Measurements from ENCODE around the gene HEATR5A.
"Not testable (repeated sequence)": the region's sequence is repeated elsewhere in the genome, so short reads cannot be mapped to it uniquely, and the experiment has no call there.

Gene HEATR5A

GRCh38 chr14:31382221-31382620, 38.1 kb downstream of the HEATR5A start:
- Histone ChIP-seq H3K4ac (ENCODE audit: low read depth, low read length) (no peak overlapping the region), H3K18ac (ENCODE audit: low read length) (no peak overlapping the region), H2BK15ac (replicated peaks; ENCODE audit: low read depth) (no peak overlapping the region), H3K36me3 (ENCODE audit: control insufficient read depth, insufficient read depth, low read length) (peaks cover 2% of the 10 kb centered on the region), H3K23ac (ENCODE audit: low read length) (no peak overlapping the region), H3K79me1 (ENCODE audit: low read length) (no peaks in the 10 kb centered on the region), H2BK120ac (ENCODE audit: low read depth, low read length) (no peak overlapping the region), H3K9ac (ENCODE audit: low read length) (no peak overlapping the region), H3K79me2 (ENCODE audit: control insufficient read depth, insufficient read depth, low read length) (no peaks in the 10 kb centered on the region), H2BK5ac (ENCODE audit: low read length) (no peak overlapping the region), H3K27me3 (ENCODE audit: insufficient read depth, low read length, poor library complexity) (no peaks in the 10 kb centered on the region), H2AK5ac (ENCODE audit: low read length) (no peak overlapping the region), H3K4me3 (ENCODE audit: low read length) (no peak overlapping the region), H3K4me1 (ENCODE audit: control insufficient read depth, low read depth, low read length) (no peaks in the 10 kb centered on the region), H3K4me2 (ENCODE audit: low read length) (no peak overlapping the region), H3K56ac (ENCODE audit: low read length) (no peak overlapping the region), H4K8ac (ENCODE audit: low read depth, low read length) (no peak overlapping the region), H4K5ac (ENCODE audit: low read length) (no peak overlapping the region), H3K27ac (ENCODE audit: low read depth, low read length) (no peak overlapping the region)
- WGBS (ENCODE audit: extremely low coverage, insufficient coverage, low lambda C conversion rate), result 100% methylated on average over 1 of the region's 1 CpG
- no peak for DNase-seq

GRCh38 chr14:31380106-31380505, 40.2 kb downstream of the HEATR5A start:
- H3K27ac ChIP-seq (ENCODE audit: low read depth, low read length), result no peak overlapping the region
- H2AK5ac ChIP-seq (ENCODE audit: low read length), result no peak overlapping the region
- no peaks in the 10 kb centered on the region for H3K79me1 ChIP-seq (ENCODE audit: low read length)
- H3K27me3 ChIP-seq (ENCODE audit: insufficient read depth, low read length, poor library complexity), result no peaks in the 10 kb centered on the region
- H3K23ac ChIP-seq (ENCODE audit: low read length), result no peak overlapping the region
- no peak overlapping the region for H4K8ac ChIP-seq (ENCODE audit: low read depth, low read length)
- peaks cover 2% of the 10 kb centered on the region for H3K36me3 ChIP-seq (ENCODE audit: control insufficient read depth, insufficient read depth, low read length)
- no peak overlapping the region for H3K9ac ChIP-seq (ENCODE audit: low read length)
- H3K4me3 ChIP-seq (ENCODE audit: low read length), result no peak overlapping the region
- H3K18ac ChIP-seq (ENCODE audit: low read length), result no peak overlapping the region
- WGBS (ENCODE audit: extremely low coverage, insufficient coverage, low lambda C conversion rate), result no CpG with 5 or more reads among the region's 3 CpGs
- H2BK120ac ChIP-seq (ENCODE audit: low read depth, low read length), result no peak overlapping the region
- H3K4me1 ChIP-seq (ENCODE audit: control insufficient read depth, low read depth, low read length), result no peaks in the 10 kb centered on the region
- no peak overlapping the region for H2BK5ac ChIP-seq (ENCODE audit: low read length)
- no peak overlapping the region for H2BK15ac ChIP-seq (replicated peaks; ENCODE audit: low read depth)
- no peaks in the 10 kb centered on the region for H3K79me2 ChIP-seq (ENCODE audit: control insufficient read depth, insufficient read depth, low read length)
- no peak overlapping the region for H3K4ac ChIP-seq (ENCODE audit: low read depth, low read length)
- H3K4me2 ChIP-seq (ENCODE audit: low read length), result no peak overlapping the region
- H4K5ac ChIP-seq (ENCODE audit: low read length), result no peak overlapping the region
- H3K56ac ChIP-seq (ENCODE audit: low read length), result no peak overlapping the region
- DNase-seq, result no peak

GRCh38 chr14:31379125-31379947, 41.0 kb downstream of the HEATR5A start:
- not testable (repeated sequence) for H3K9ac ChIP-seq (ENCODE audit: low read length); H2BK120ac ChIP-seq (ENCODE audit: low read depth, low read length); H3K36me3 ChIP-seq (ENCODE audit: control insufficient read depth, insufficient read depth, low read length); H3K4me3 ChIP-seq (ENCODE audit: low read length); DNase-seq; H2AK5ac ChIP-seq (ENCODE audit: low read length); H4K8ac ChIP-seq (ENCODE audit: low read depth, low read length); H2BK5ac ChIP-seq (ENCODE audit: low read length); H3K4ac ChIP-seq (ENCODE audit: low read depth, low read length); H3K23ac ChIP-seq (ENCODE audit: low read length); H3K27ac ChIP-seq (ENCODE audit: low read depth, low read length); H3K79me1 ChIP-seq (ENCODE audit: low read length); H3K79me2 ChIP-seq (ENCODE audit: control insufficient read depth, insufficient read depth, low read length); H2BK15ac ChIP-seq (replicated peaks; ENCODE audit: low read depth); H3K4me1 ChIP-seq (ENCODE audit: control insufficient read depth, low read depth, low read length); H3K18ac ChIP-seq (ENCODE audit: low read length); H3K27me3 ChIP-seq (ENCODE audit: insufficient read depth, low read length, poor library complexity); H3K56ac ChIP-seq (ENCODE audit: low read length); H3K4me2 ChIP-seq (ENCODE audit: low read length); H4K5ac ChIP-seq (ENCODE audit: low read length)
- WGBS (ENCODE audit: extremely low coverage, insufficient coverage, low lambda C conversion rate), result no CpG with 5 or more reads among the region's 16 CpGs

GRCh38 chr14:31377433-31377832, 42.9 kb downstream of the HEATR5A start:
- H3K79me1 ChIP-seq (ENCODE audit: low read length), result no peaks in the 10 kb centered on the region
- no peak overlapping the region for H2BK15ac ChIP-seq (replicated peaks; ENCODE audit: low read depth)
- H3K23ac ChIP-seq (ENCODE audit: low read length), result no peak overlapping the region
- no peaks in the 10 kb centered on the region for H3K79me2 ChIP-seq (ENCODE audit: control insufficient read depth, insufficient read depth, low read length)
- no peak overlapping the region for H3K18ac ChIP-seq (ENCODE audit: low read length)
- H3K4ac ChIP-seq (ENCODE audit: low read depth, low read length), result no peak overlapping the region
- H3K36me3 ChIP-seq (ENCODE audit: control insufficient read depth, insufficient read depth, low read length), result no peaks in the 10 kb centered on the region
- no peak overlapping the region for H3K9ac ChIP-seq (ENCODE audit: low read length)
- no peak overlapping the region for H3K56ac ChIP-seq (ENCODE audit: low read length)
- no peak for DNase-seq
- no peak overlapping the region for H4K5ac ChIP-seq (ENCODE audit: low read length)
- H3K27me3 ChIP-seq (ENCODE audit: insufficient read depth, low read length, poor library complexity), result no peaks in the 10 kb centered on the region
- no peak overlapping the region for H2BK120ac ChIP-seq (ENCODE audit: low read depth, low read length)
- WGBS (ENCODE audit: extremely low coverage, insufficient coverage, low lambda C conversion rate), result no CpG with 5 or more reads among the region's 5 CpGs
- H2AK5ac ChIP-seq (ENCODE audit: low read length), result no peak overlapping the region
- no peak overlapping the region for H3K4me3 ChIP-seq (ENCODE audit: low read length)
- H3K27ac ChIP-seq (ENCODE audit: low read depth, low read length), result no peak overlapping the region
- H4K8ac ChIP-seq (ENCODE audit: low read depth, low read length), result no peak overlapping the region
- no peaks in the 10 kb centered on the region for H3K4me1 ChIP-seq (ENCODE audit: control insufficient read depth, low read depth, low read length)
- H2BK5ac ChIP-seq (ENCODE audit: low read length), result no peak overlapping the region
- no peak overlapping the region for H3K4me2 ChIP-seq (ENCODE audit: low read length)

GRCh38 chr14:31371646-31372045, 48.7 kb downstream of the HEATR5A start:
- Histone ChIP-seq H3K9ac (ENCODE audit: low read length) (no peak overlapping the region), H3K79me1 (ENCODE audit: low read length) (no peaks in the 10 kb centered on the region), H3K4me2 (ENCODE audit: low read length) (no peak overlapping the region), H2BK5ac (ENCODE audit: low read length) (no peak overlapping the region), H3K4ac (ENCODE audit: low read depth, low read length) (no peak overlapping the region), H2BK15ac (replicated peaks; ENCODE audit: low read depth) (no peak overlapping the region), H3K4me3 (ENCODE audit: low read length) (no peak overlapping the region), H2AK5ac (ENCODE audit: low read length) (no peak overlapping the region), H3K56ac (ENCODE audit: low read length) (no peak overlapping the region), H4K5ac (ENCODE audit: low read length) (no peak overlapping the region), H3K18ac (ENCODE audit: low read length) (no peak overlapping the region), H2BK120ac (ENCODE audit: low read depth, low read length) (no peak overlapping the region), H3K27ac (ENCODE audit: low read depth, low read length) (no peak overlapping the region), H3K4me1 (ENCODE audit: control insufficient read depth, low read depth, low read length) (no peaks in the 10 kb centered on the region), H3K27me3 (ENCODE audit: insufficient read depth, low read length, poor library complexity) (no peaks in the 10 kb centered on the region), H4K8ac (ENCODE audit: low read depth, low read length) (no peak overlapping the region), H3K36me3 (ENCODE audit: control insufficient read depth, insufficient read depth, low read length) (no peaks in the 10 kb centered on the region), H3K23ac (ENCODE audit: low read length) (no peak overlapping the region), H3K79me2 (ENCODE audit: control insufficient read depth, insufficient read depth, low read length) (no peaks in the 10 kb centered on the region)
- DNase-seq, result no peak
- WGBS (ENCODE audit: extremely low coverage, insufficient coverage, low lambda C conversion rate), result no CpG with 5 or more reads among the region's 2 CpGs

Measured in mesendoderm (in vitro differentiated cells).